ENCODE data around the gene EDARADD.
"Not testable (repeated sequence)": the region's sequence is repeated elsewhere in the genome, so short reads cannot be mapped to it uniquely, and the experiment has no call there.

The EDARADD gene

GRCh38 chr1:236489161-236489560 lies 95.1 kb downstream of the EDARADD start:
- DNase-seq (ENCODE audit: low read depth) = not testable (repeated sequence)

GRCh38 chr1:236489710-236490377 lies 95.8 kb downstream of the EDARADD start:
- no peak for DNase-seq (ENCODE audit: low read depth)

- DNase-seq (ENCODE audit: low read depth) = no peak
These were observed 97.5 kb downstream of the EDARADD start for GRCh38 chr1:236491469-236492136.

- DNase-seq (ENCODE audit: low read depth) = no peak
These were observed 98.3 kb downstream of the EDARADD start for GRCh38 chr1:236492378-236492777.

GRCh38 chr1:236494082-236494481 lies 100.0 kb downstream of the EDARADD start:
- DNase-seq (ENCODE audit: low read depth) = no peak

- no peak for DNase-seq (ENCODE audit: low read depth)
These were observed 100.7 kb downstream of the EDARADD start for GRCh38 chr1:236494586-236495466.

GRCh38 chr1:236495467-236496112 lies 101.5 kb downstream of the EDARADD start:
- no peak for DNase-seq (ENCODE audit: low read depth)

- no peak for DNase-seq (ENCODE audit: low read depth)
These were observed 103.8 kb downstream of the EDARADD start for GRCh38 chr1:236497908-236498307.

GRCh38 chr1:236501093-236501492 lies 107.0 kb downstream of the EDARADD start:
- DNase-seq (ENCODE audit: low read depth) = no peak

GRCh38 chr1:236502579-236502971 lies 108.5 kb downstream of the EDARADD start:
- no peak for DNase-seq (ENCODE audit: low read depth)

- no peak for DNase-seq (ENCODE audit: low read depth)
These were observed 109.0 kb downstream of the EDARADD start for GRCh38 chr1:236502972-236503639.

GRCh38 chr1:236504338-236504737 lies 110.3 kb downstream of the EDARADD start:
- not testable (repeated sequence) for DNase-seq (ENCODE audit: low read depth)

GRCh38 chr1:236507022-236507700 lies 113.1 kb downstream of the EDARADD start:
- no peak for DNase-seq (ENCODE audit: low read depth)

GRCh38 chr1:236508593-236509027 lies 114.5 kb downstream of the EDARADD start:
- DNase-seq (ENCODE audit: low read depth) = no peak

GRCh38 chr1:236509203-236509602 lies 115.1 kb downstream of the EDARADD start:
- no peak for DNase-seq (ENCODE audit: low read depth)

GRCh38 chr1:236509647-236510401 lies 115.7 kb downstream of the EDARADD start:
- DNase-seq (ENCODE audit: low read depth) = no peak

GRCh38 chr1:236511735-236512418 lies 117.8 kb downstream of the EDARADD start:
- no peak for DNase-seq (ENCODE audit: low read depth)

- no peak for DNase-seq (ENCODE audit: low read depth)
These were observed 120.8 kb downstream of the EDARADD start for GRCh38 chr1:236514703-236515442.

GRCh38 chr1:236515443-236515958 lies 121.4 kb downstream of the EDARADD start:
- DNase-seq (ENCODE audit: low read depth) = no peak

All from stimulated activated CD8-positive, alpha-beta memory T cell treated with anti-CD3 and anti-CD28 coated beads, Interleukin-4, amount 100 ng/mL, for 24 hours (primary cell).